Smooth muscle cell of the brain vasculature (primary cell): ENCODE data around the gene ABCA4.

ENCODE experiments used
- DNase-seq: peaks from one replicate; pipeline ENCODE4 v3.0.0-alpha.2; 2012; ENCODE audit warnings: low read depth, low spot score

Gene ABCA4

DNA sequence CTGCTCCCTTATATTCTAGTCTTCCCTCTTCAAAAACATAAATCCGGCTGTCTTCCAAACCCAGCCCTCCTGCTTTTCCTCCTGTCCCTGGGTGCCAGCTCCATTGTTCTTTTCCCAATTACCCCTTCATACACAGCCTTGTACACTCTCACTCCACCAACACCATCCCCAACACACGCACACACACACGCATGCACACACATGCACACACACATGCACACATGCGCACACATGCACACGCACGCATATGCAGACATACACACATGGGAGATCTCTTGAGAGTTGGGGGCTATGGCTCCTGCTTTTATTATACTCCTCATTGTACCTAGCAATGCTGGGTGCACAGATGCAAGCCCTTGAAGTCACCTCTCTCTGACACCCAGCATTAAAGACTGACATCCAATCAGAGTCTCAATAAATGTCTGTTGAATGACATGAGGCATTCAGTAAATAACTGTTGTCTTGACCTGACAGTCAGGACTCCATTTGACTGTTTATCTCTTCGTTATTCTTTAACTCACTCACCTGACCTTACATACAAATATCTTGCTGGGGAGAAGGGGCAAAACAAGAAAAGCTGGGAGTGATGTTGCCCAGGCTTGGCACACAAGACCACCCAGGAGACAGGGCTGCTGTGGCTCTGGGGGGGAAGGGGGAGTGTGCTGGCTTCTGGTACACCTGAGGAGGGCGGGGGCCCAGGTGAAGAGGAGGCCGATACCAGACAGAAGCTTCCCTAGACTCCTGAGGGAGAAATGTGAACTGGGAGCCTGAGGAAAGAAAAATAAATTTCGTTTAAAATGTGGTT lies 16.0 kb downstream of the ABCA4 start:
- DNase-seq = no peak

DNA sequence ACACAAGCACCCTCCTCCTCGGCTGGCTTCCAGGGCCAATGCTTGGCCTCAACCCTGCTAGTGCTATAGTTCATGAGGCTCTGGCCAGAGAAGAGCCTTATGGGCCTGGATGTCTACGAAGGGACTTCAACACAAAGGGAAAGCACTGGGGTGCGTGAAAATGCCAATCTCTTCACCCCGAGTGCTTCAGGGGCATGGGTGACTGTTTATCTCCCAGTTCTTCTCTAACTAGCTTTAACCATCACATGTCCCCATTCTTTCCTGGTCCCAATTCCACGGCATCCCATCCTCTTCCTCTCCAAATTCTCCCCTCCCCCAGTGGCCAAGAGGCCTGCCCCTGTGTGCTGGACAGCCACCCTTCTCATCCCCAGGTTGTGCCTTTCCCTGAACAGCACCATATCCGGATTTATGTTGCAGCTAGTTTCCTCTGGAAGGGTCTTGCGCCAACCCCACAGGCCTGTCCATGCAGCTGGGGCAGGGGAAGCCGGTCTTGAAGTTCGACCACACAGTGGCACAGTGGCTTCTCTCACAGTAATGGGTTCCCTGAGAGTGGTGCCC lies 16.7 kb downstream of the ABCA4 start:
- no peak for DNase-seq

DNA sequence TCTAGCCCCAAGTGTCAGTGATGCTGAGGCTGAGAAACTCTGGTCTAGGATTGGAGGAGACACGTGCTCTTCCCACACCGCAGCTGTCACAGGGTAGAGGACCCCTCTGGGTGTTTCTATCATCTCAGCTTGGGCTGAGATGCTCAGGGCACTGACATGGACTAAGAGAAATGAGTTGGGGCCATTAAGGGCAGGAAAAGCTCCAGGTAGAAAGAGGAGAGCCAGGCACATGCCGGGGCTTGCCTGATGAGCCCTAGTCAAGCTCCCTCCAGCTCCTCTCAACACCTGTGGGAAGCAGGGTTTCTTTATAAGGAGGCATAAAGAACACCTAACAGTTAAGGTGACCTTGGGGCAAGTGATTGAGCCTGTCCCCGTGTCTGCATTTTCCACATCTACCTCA lies 17.3 kb downstream of the ABCA4 start:
- no peak for DNase-seq

DNA sequence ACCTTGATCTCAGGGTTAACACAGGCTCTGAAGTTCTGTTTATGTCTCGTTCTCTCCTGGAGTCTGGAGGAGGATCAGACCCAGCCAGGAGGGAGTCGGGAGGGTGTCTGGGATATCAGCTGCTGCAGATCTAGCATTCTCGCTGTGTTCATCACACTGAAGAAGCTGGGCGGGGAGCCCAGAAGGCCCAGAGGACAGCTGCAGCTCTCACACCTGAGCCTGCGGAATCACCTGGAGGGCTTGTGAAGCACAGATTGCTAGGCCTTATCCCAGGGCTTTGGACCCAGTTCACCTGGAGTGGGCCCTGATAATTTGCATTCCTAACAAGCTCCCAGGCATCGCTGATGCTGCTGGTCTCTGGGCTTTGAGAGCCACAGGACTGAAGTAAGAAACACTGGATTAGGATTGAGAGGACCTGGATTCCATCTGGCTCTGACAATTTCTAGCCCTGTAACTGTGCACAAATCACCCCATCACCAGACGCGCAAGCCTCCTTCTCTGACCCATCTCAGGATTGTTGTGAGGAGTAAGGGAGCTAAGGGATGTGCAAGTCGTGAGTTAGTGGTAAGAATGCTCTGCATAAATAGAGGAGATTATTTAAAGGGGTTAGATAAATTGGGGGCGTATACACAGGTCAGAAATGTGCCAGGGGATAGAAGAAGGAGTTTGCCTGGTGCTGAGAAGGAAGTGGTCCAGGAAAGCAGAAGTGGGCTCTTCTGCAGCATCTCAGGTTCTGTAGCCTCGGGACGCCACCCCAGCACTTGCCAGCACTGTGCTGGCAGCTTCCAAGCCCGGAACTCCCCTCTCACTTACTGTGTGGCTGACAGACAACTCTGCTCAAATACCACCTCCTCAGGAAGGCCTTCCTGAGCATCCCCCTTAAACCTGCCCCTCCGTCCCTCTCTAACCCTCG lies 19.1 kb downstream of the ABCA4 start:
- no peak for DNase-seq

DNA sequence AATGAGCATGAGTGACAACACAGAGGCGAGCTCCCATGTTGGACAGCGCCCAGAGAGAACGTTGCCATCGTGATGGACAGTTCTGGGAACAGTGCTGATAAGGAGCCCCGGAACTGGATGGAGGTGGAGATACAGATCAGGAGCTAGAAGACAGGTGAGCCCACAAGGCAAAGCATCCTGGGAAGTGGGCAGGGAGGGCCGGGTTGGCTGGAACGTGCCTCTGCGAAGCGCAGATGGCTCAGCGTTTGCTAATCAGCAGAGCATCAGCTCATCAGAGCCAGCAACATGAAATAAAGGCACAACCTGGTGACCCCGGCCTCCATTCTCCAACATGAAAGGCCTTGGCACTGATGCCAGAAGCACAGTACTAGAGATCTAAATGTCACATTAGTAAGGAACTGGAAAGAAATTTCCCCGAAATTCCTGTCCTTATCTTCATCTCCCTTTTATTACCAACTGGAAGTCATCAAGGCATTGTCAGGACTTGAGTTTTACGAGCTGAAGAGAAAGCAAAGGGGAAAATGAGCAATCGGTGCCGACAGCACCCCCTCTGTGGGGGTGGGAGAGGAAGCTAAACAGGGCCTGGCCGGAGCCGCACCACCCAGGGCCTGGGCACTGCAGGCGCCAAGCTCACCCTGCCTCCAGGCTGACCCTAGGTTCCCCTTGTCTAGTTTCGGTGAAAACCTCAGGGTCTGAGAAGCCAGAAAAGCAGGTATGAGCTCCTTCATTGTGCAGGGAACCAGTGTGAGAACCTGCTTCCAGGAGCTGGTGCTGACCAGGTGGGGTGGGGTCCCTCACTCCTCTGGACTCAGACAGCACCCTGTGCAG lies 19.9 kb downstream of the ABCA4 start:
- no peak for DNase-seq

DNA sequence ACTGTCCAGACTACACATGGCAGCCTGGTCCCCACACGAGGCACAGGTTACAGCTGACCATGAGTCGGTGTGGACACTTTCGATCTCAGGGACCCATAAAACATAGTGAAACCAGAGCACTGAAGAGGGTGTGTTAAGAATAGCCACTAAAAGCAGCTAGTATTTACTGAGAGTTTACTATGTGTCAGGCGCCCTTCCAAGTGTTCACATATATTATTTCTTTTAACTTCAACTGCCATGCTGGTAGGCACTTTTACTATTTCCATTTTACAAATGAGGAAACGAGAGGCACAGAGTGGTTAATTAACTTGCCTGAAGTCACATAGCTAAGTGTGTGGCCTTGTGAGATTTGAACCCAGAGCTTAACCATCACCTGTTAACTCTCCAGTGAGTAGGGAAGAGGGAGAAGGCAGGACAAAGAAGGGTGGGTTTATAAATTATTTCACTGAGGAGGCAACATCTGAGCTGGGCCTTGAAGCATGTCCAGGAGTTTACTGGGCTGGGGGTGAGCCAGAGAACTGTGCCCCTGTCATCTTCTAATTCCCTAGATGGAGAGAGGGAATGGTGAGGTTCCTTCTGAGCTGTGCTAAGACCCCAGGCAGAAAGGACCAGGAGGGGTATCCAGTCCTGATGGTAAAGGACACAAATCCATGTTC lies 20.7 kb downstream of the ABCA4 start:
- DNase-seq = no peak

DNA sequence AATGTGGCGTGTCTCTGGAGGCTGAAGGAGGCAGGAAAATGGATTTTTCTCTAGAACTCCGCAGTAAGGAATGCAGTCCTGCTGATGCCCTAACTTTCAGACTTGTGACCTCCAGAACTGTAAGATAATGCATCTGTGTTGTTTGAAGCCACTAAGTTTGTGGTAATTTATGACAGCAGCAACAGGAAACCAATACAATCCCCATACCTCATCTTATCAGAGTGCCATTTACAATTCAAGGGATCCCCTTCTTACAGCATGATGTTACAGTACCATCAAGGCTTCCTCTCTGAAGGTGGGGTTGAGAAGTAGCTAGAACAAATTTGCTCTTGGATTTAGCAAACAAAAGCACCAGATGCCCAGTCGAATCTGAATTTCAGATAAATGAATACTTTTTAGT lies 21.6 kb downstream of the ABCA4 start:
- DNase-seq = no peak

DNA sequence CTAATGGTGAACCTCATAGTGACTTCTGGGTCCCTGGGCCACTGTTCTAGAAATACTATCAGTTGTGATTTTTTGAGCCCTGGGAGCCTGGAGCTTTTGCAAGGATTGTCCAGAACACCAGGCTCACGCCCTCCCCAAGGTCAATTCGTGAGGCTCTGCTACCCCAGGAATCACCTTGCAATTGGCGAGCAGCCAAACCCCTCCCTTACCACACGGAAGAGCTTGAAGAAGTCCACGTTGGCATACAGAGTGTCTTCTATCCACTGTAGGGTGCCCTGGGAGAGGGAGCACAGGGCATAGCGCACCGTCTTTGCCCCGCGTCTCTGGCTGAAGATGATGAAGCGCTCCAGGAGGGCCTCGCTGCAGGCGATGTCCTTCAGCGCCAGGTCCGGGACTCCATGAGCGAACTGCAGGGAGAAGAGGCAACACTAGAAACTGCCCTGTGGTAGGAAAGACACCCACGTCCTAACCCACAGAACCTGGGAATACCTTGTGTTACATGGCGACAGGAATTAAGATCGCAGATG lies 22.3 kb downstream of the ABCA4 start:
- no peak for DNase-seq

DNA sequence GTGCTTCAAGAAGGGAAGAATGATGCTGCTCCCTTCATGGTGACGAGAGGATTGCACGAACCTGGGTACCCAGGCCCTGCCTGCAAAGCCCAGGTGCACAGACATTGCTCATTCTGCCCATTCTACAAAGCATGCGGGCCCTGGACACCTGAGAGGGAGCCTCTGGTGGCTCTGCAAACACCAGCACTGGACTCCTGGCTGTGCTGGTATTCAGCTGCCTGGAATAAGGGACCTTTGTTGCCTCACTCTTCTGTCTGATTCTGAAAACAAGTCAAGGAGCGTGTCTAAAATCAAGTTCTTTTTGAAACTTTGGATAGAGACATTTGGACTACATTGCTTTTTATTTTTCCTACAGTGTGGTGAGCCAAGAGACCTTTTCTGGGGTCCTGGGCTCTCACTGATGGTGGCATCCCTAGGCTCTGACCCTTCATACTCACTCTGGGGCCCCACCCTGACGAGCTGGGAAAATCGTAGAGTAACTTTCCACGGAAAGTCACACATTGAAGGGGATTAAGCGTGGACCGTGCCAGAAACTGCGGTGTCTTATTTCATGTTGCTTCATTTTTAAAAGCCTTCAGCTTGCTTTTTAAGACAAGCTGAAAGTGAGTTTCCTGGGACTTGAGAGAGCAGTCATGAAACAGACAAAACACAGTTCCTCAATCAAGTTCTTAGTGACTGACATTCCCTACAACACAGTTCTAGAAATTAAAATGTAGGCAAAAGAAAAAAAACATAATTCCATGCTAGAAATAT lies 24.0 kb downstream of the ABCA4 start:
- no peak for DNase-seq

DNA sequence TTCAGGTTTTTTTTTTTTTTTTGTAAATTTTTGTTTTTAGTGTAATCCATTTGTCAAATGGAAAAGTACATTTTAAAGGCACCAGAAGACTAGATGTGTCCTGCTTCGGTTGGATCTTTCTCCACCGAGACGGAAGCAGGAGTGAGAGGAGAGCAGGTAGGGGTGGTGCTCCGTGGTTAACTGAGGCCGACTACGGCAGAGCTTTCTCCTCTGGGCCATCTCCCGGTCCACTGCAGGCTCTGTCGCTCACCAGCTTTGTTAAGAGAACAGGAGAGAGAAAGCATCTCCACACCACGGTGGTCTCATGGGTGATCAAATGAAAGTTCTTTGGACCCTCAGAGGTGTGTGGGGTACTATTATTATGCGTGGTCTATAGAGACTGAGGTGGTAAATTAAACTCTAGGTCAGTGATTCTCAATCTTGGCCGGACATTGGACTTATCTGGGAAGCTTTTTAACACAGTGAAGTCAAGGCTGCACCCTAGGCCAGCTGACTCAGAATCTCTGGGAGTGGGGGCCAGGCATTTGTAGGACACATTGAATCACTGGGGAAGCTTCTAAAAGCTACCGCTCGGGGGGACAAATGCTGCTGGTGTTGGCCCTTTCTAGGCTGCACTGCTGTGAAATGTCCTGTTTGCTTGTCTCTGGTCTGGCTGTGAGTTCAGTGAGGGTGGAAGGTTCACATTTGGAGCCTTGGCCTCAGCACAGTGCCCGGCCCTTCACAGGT lies 25.0 kb downstream of the ABCA4 start:
- DNase-seq = peak; percentile 47

DNA sequence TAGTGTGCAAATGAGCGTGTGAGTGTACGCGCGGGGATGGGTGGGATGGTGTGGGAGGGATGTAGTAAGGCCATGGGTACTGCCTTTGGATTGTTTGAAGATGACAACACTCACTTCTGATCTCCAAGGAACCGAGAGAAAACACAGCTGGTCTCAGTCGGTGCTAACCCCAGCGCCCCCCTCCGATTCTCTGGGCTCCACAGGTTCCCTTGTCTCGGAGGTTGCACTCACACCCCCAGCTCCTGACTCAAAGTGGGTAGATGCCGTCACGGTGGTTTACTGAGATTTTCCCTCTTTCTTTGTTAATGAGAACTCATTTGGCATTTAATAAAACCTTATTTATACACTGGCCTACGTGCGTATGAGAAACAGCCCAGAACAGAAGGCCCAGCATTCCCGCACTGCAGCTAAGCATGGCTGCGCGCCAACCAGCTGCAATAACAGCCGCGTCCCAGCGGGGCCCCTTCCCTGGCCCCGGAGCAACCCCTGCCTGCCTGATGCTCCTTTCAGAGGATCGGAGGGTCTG lies 25.8 kb downstream of the ABCA4 start:
- DNase-seq = peak; percentile 98

DNA sequence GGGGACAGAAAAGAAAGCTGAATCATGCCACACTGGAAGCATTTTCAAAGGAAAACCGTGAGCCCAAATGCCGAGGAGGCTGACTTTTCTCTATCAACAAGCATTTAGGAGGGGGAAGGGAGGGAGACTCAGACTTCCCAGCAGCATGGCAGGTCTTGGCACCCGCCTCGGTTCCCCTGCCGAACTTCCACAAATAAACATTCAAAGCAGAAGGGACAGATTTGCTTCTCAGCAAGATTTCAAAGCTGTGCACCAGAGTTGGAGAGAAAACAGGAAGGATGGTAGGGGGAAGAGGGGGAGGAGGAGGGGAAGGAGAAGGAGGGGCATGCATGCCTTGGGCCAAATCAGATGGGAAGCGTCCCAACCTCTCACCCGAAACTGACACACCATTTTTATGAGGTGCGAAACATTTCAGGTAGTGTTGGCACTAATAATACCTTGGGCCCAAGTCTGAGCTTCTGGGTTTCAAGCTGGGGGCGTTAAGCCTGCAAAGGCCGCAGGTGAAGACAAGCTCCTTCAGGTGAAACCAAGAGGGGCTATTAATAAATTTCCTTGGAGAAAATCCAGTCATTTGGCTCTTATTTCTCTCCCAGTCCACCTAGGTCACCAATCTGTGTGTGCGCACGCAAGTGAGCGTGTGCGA lies 26.4 kb downstream of the ABCA4 start:
- peak; percentile 98 for DNase-seq

DNA sequence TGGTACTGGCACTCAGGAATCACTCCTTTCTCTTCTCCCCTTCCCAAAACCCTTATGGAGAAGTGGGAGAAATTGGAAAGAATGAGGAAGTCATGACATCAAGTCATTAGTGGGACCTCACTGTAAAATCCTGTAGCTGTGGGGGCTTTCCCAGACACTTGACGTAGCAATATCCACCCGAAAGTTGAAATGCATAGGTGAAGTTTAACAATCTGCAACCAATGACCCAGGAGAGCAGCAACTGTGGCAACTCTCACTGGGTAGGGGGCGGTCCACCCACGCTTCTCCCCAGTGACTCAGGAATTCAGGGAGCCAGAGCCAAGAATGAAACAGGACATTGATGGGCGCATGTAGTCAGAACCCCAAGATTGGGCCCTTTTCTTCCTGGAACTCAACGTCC lies 27.0 kb downstream of the ABCA4 start:
- peak; percentile 55 for DNase-seq

DNA sequence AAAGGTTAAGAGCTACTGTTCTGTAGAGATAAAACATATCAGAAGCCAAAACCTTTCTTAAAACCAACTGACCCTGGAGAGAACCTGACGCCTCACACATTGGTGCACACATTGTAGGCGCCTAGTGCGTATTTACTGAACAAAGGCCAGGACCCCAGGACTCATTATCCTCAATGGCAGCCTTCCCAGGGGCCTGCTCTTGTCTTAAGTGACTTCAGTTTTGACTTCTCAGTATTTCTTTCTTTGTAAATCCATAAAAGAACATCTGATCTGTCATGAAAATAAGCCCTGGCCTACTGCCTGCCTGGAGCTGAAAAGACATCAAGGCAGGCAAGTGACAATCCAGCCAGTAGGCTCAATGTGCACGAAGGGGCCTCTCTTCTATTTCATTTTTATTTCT lies 27.6 kb downstream of the ABCA4 start:
- DNase-seq = no peak

DNA sequence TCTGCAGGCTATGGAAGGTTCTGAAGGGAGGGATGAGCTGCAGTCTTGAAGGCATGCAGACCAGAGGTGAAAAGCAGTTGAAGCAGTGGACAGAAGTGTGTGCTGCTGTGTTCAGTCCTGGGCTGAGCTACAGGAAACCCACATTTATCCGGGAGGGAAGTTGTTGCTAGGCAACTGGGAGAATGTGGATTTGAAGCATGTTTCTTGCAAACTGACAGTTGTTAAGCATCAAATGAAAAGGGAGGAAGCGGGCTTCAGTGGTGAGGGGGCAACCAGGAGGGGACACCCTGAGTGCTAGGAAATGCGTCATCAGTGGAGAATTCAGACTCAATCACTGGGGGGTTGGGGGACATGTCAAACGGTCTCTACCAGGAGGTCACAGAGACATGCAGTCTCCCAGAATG lies 28.7 kb downstream of the ABCA4 start:
- no peak for DNase-seq

DNA sequence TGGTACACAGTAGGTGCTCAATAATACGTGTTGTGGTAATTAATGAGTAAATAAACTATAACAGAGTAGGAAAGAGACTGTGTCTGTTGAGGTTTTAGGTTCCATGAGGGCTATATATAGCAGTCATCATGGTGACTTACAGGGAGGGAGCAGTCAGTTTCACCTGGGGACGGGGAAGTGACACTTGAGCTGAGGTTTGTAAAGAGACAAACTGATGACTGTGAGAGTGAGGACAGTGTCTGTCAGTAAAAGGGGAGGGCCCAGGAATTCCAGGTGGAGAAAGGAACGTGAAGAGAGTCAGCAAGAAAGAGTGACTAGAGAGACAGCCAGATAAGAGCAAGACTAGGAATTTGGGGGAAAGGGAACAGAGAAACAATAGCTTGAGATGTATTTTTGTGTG lies 30.2 kb downstream of the ABCA4 start:
- no peak for DNase-seq

DNA sequence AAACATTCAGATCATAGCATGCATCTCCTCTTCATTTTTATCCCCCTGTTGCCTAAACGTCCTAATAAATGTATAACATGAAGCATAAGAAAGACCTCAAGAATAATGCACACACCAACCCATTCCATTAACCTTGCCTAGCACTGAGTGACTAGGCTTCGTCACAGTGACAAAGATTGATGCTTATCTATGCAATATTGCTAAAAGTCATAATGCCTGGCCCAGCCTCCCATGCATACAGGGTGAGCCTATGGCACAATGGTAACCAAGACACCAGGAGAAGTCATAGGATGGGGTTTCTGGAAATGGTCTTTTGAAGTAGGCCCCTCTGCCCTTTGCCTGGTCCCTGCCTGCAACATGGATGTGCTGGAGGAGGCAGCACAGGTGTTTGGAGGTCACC lies 33.8 kb downstream of the ABCA4 start:
- no peak for DNase-seq

DNA sequence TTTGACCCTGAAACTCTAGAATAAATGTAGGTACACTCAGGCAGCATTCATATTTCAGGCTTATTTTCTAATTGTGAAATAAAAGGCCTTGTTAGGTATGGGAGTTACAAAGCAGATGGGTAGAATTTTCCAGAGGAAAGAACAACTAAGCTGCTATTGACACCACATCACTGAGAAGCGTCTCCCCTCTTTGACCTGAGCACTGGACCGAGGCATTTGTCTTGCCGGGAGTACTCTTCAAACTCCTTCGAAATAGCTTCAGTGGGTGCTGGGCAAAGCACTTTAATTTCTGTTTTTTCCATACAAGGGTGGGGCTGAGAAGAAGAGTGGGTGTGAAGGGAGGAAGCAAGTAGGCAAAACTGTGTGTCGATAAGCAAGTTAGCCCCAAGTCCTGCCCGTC lies 36.4 kb downstream of the ABCA4 start:
- no peak for DNase-seq

DNA sequence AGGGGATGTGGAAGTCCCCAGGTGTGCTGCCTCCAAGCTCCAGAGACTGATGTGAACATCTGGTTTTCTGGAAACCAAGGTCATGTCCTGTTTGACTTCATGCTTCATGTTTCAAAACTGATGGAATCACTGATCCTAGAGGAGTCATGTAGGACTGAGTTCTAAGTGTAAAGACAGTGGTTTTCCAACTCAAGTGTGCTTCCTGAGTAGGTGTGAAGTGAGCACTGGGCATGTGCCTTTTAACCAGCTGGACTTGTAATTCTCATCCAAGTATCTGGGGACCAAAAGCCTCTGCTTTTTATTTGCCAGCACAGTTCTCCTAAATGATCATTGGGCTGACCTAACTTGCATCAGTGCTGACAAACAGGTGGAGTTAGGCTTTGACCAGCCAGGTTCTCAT lies 36.9 kb downstream of the ABCA4 start:
- no peak for DNase-seq
